Loucy (cell line): ENCODE measurements around the gene FER.
"Not testable (repeated sequence)": the region's sequence is repeated elsewhere in the genome, so short reads cannot be mapped to it uniquely, and the experiment has no call there.

Source experiments
- EZH2phosphoT487 ChIP-seq: fragments of 200-600 bp; IDR thresholded peaks from 2 replicates; pipeline ENCODE4 v1.6.1; 2018; ENCODE audit warnings: antibody characterized with exemption, mild to moderate bottlenecking, moderate library complexity, borderline replicate concordance
- TF ChIP-seq, protein P1 (sequence below): fragments of 200-600 bp; sonication (generic); conservative IDR thresholded peaks from 2 replicates; pipeline ENCODE4 v1.5.1; 2014; ENCODE audit warnings: mild to moderate bottlenecking, antibody characterized with exemption, low read length

DNA sequence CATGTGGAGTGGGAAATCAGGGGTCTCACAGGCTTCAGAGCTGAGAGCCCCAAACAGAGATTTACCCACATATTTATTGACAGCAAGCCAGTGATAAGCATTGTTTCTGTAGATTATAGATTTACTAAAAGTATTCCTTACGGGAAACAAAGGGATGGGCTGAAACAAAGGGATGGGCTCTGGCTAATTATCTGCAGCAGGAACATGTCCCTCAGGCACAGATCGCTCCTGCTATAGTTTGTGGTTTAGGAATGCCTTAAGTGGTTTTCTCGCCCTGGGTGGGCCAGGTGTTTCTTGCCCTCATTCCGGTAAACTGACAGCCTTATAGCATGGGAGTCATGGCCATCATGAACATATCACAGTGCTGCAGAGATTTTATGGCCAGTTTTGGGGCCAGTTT, 36.9 kb downstream of the FER start:
- TF ChIP-seq, protein P1, sequence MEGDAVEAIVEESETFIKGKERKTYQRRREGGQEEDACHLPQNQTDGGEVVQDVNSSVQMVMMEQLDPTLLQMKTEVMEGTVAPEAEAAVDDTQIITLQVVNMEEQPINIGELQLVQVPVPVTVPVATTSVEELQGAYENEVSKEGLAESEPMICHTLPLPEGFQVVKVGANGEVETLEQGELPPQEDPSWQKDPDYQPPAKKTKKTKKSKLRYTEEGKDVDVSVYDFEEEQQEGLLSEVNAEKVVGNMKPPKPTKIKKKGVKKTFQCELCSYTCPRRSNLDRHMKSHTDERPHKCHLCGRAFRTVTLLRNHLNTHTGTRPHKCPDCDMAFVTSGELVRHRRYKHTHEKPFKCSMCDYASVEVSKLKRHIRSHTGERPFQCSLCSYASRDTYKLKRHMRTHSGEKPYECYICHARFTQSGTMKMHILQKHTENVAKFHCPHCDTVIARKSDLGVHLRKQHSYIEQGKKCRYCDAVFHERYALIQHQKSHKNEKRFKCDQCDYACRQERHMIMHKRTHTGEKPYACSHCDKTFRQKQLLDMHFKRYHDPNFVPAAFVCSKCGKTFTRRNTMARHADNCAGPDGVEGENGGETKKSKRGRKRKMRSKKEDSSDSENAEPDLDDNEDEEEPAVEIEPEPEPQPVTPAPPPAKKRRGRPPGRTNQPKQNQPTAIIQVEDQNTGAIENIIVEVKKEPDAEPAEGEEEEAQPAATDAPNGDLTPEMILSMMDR: not testable (repeated sequence)
- TF ChIP-seq EZH2phosphoT487: not testable (repeated sequence)
